ENCODE data around the gene NDUFV1. TPM values are rescaled to one million over a fixed set of nuclear protein-coding genes. Genes with fewer than 3 reads are reported as not detected.

Gene NDUFV1
- polyA plus RNA-seq, 1 of the 3 experiments (the other 2 are of a cell fraction): 278 TPM

GRCh38 chr11:67641338-67642172 lies 34.8 kb downstream of the NDUFV1 start:
- ChIA-PET POLR2A (no interaction called here), CTCF (interaction anchor here (0.7 to 17.8 kb wide), 3 partner anchors 10 to 13 kb away, joined by 3 to 308 read pairs (median 4); partner anchors contain the start of genes ACY3 and NUDT8)
- no peaks in the 10 kb centered on the region for H4K20me1 ChIP-seq (ENCODE audit: insufficient read depth)
- H3K4me1 ChIP-seq (ENCODE audit: control insufficient read depth in 1 of 2, insufficient read depth in 2 of 2, low read depth in 1 of 2, low read length in 1 of 2): no peaks in the 10 kb centered on the region; a peak in 1 of 4 replicates
- no peak overlapping the region for H3K9ac ChIP-seq
- WGBS (ENCODE audit: low lambda C conversion rate): 65% methylated on average over 18 of the region's 28 CpGs
- no peak overlapping the region for H3K27ac ChIP-seq (ENCODE audit: low read depth in 2 of 2, low read length in 1 of 2)
- no peaks in the 10 kb centered on the region for H3K27me3 ChIP-seq (ENCODE audit: insufficient read depth)
- no peak overlapping the region for H3K4me3 ChIP-seq (ENCODE audit: low read depth in 2 of 2, low read length in 1 of 2)
- no peaks in the 10 kb centered on the region for H3K36me3 ChIP-seq (replicated peaks in 1 of 2; ENCODE audit: control insufficient read depth in 1 of 2, insufficient read depth in 2 of 2, low read length in 1 of 2)
- no peaks in the 10 kb centered on the region for H3K9me2 ChIP-seq
- H2AFZ ChIP-seq (ENCODE audit: low read depth): no peak overlapping the region
- no peaks in the 10 kb centered on the region for H3K9me3 ChIP-seq
- H3K4me2 ChIP-seq: no peak overlapping the region
- TF ChIP-seq FOXJ3 (CRISPR knock-in tag; IDR thresholded peaks at IDR 0.05): no peak
- no peak for TF ChIP-seq EP300 (IDR thresholded peaks at IDR 0.05; ENCODE audit: borderline replicate concordance in 1 of 2, low read depth in 1 of 2, low read length in 1 of 2)
- TF ChIP-seq REST (IDR thresholded peaks at IDR 0.05; ENCODE audit: low read depth, low read length): no peak
- TF ChIP-seq TCF12 (IDR thresholded peaks at IDR 0.05): no peak
- TF ChIP-seq JUND (IDR thresholded peaks at IDR 0.05): no peak
- TF ChIP-seq TEAD4 (IDR thresholded peaks at IDR 0.05; ENCODE audit: borderline replicate concordance, insufficient read depth): no peak
- TF ChIP-seq EZH2phosphoT487 (IDR thresholded peaks at IDR 0.05; ENCODE audit: borderline replicate concordance, low read depth): no peak
- no peak for TF ChIP-seq MAX (IDR thresholded peaks at IDR 0.05; ENCODE audit: low read depth)
- no peak for TF ChIP-seq RFX5 (IDR thresholded peaks at IDR 0.05; ENCODE audit: low read length)
- TF ChIP-seq MEF2A (IDR thresholded peaks at IDR 0.05; ENCODE audit: borderline replicate concordance, low read depth): no peak
- no peak for TF ChIP-seq GABPA (IDR thresholded peaks at IDR 0.05; ENCODE audit: low read depth)
- no peak for TF ChIP-seq USF1 (IDR thresholded peaks at IDR 0.05; ENCODE audit: borderline replicate concordance, low read depth)
- TF ChIP-seq NFIC (IDR thresholded peaks at IDR 0.05; ENCODE audit: borderline replicate concordance): no peak
- TF ChIP-seq RXRA (IDR thresholded peaks at IDR 0.05; ENCODE audit: borderline replicate concordance, low read depth): no peak
- TF ChIP-seq SIN3A (IDR thresholded peaks at IDR 0.05; ENCODE audit: borderline replicate concordance, low read depth, low read length): no peak
- DNase-seq: no peak
- no peaks in the 10 kb centered on the region for H3K79me2 ChIP-seq (ENCODE audit: insufficient read depth)
- H3F3A ChIP-seq (replicated peaks; ENCODE audit: insufficient read depth): no peaks in the 10 kb centered on the region
